ENCODE measurements around the gene RNF40. TPM values are rescaled to one million over a fixed set of nuclear protein-coding genes. Genes with fewer than 3 reads are reported as not detected.

RNF40 gene
- total RNA-seq, 1 donor from 2014 or later: 94.6 TPM

DNA sequence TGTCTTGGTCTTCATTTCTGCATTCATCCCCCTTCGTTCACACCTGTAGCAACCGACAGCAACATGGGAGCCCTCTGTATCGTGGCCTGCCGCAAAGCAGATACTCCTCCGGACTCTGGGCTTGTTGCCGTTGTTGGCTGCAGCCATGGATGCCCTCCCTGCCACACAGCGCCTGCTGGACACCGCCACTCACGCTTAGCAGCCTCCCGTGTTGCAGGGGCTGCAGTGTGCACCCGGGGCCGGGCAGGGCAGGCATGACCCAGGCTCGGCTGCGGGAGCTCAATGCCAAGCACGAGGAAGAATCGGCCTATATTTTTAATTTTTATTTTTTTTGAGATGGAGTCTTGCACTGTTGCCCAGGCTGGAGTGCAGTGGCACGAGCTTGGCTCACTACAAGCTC, 59.8 kb downstream of the RNF40 start:
- H3K9ac ChIP-seq (ENCODE audit: low read length): no peak overlapping the region
- no peak overlapping the region for H3K4me3 ChIP-seq (ENCODE audit: insufficient read depth, low read depth, low read length)
- no peak overlapping the region for H3K27ac ChIP-seq (ENCODE audit: low read depth, low read length)
- no peaks in the 10 kb centered on the region for H3K36me3 ChIP-seq (ENCODE audit: insufficient read depth, low read length)
- no peaks in the 10 kb centered on the region for H3K4me1 ChIP-seq (ENCODE audit: insufficient read depth, low read length)
- H4K20me1 ChIP-seq (ENCODE audit: insufficient read depth, low read length): no peaks in the 10 kb centered on the region
- H3K4me1 Mint-ChIP-seq (ENCODE audit: low read depth, unreplicated experiment): no peaks in the 10 kb centered on the region
- H2AFZ ChIP-seq (ENCODE audit: low read depth, low read length): no peak overlapping the region
- peaks cover 7% of the 10 kb centered on the region for H3K27me3 Mint-ChIP-seq (ENCODE audit: low read depth, unreplicated experiment)
- no peak overlapping the region for H3K27ac Mint-ChIP-seq (ENCODE audit: unreplicated experiment)
- H3K4me3 Mint-ChIP-seq (ENCODE audit: unreplicated experiment): no peak overlapping the region
- TF ChIP-seq EZH2 (IDR thresholded peaks at IDR 0.05; ENCODE audit: insufficient read depth, low read length): no peak
- TF ChIP-seq, protein P1, sequence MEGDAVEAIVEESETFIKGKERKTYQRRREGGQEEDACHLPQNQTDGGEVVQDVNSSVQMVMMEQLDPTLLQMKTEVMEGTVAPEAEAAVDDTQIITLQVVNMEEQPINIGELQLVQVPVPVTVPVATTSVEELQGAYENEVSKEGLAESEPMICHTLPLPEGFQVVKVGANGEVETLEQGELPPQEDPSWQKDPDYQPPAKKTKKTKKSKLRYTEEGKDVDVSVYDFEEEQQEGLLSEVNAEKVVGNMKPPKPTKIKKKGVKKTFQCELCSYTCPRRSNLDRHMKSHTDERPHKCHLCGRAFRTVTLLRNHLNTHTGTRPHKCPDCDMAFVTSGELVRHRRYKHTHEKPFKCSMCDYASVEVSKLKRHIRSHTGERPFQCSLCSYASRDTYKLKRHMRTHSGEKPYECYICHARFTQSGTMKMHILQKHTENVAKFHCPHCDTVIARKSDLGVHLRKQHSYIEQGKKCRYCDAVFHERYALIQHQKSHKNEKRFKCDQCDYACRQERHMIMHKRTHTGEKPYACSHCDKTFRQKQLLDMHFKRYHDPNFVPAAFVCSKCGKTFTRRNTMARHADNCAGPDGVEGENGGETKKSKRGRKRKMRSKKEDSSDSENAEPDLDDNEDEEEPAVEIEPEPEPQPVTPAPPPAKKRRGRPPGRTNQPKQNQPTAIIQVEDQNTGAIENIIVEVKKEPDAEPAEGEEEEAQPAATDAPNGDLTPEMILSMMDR (IDR thresholded peaks at IDR 0.05; ENCODE audit: insufficient read depth, low read depth, low read length): no peak
- DNase-seq (ENCODE audit: low read depth) (no peak), FAIRE-seq (no peak)
- H3K4me2 ChIP-seq (ENCODE audit: low read length): no peak overlapping the region
- H3K36me3 Mint-ChIP-seq (ENCODE audit: low read depth, unreplicated experiment): peaks cover 2% of the 10 kb centered on the region
- no peaks in the 10 kb centered on the region for H3K9me3 ChIP-seq (ENCODE audit: insufficient read depth, low read depth, low read length)
- H3K27me3 ChIP-seq (ENCODE audit: insufficient read depth, low read length): no peaks in the 10 kb centered on the region
- H3K79me2 ChIP-seq (ENCODE audit: insufficient read depth, low read length): no peaks in the 10 kb centered on the region
- peaks cover 4% of the 10 kb centered on the region for H3K9me3 Mint-ChIP-seq (ENCODE audit: unreplicated experiment)

Other genes with a start within 250 kb of the RNF40 start
- gene ZNF768, start 235.8 kb upstream of the RNF40 start, total RNA-seq: 23.1 and 26.6 TPM in 2 replicates
- 5.2 and 6.6 TPM in 2 replicates for gene ZNF747, start 227.5 kb upstream of the RNF40 start, total RNA-seq
- 6.9 and 8.5 TPM in 2 replicates for gene ZNF764, start 203.9 kb upstream of the RNF40 start, total RNA-seq
- 5.4 and 5.9 TPM in 2 replicates for gene ZNF688, start 190.6 kb upstream of the RNF40 start, total RNA-seq
- 9.3 and 9.7 TPM in 2 replicates for gene ZNF785, start 176.6 kb upstream of the RNF40 start, total RNA-seq
- 7.5 and 7.9 TPM in 2 replicates for gene ZNF689, start 151.9 kb upstream of the RNF40 start, total RNA-seq
- 27.3 and 32.1 TPM in 2 replicates for gene PRR14, start 111.4 kb upstream of the RNF40 start, total RNA-seq
- gene FBRS, start 103.9 kb upstream of the RNF40 start, total RNA-seq: 69.3 and 75.0 TPM in 2 replicates
- gene SRCAP, start 63.2 kb upstream of the RNF40 start, total RNA-seq: 48.2 and 50.4 TPM in 2 replicates
- 31.1 and 34.2 TPM in 2 replicates for gene PHKG2, start 13.9 kb upstream of the RNF40 start, total RNA-seq
- 4.0 and 4.1 TPM in 2 replicates for gene CFAP119, start 260 bp upstream of the RNF40 start, total RNA-seq
- 17.4 and 17.6 TPM in 2 replicates for gene ZNF629, start 24.9 kb downstream of the RNF40 start, total RNA-seq
- 37.7 and 40.7 TPM in 2 replicates for gene BCL7C, start 131.8 kb downstream of the RNF40 start, total RNA-seq
- gene CTF1, start 134.3 kb downstream of the RNF40 start, total RNA-seq: 5.2 and 5.9 TPM in 2 replicates
- gene FBXL19, start 161.2 kb downstream of the RNF40 start, total RNA-seq: 42.3 and 42.5 TPM in 2 replicates
- gene ORAI3, start 186.7 kb downstream of the RNF40 start, total RNA-seq: 21.1 and 22.6 TPM in 2 replicates
- gene SETD1A, start 195.4 kb downstream of the RNF40 start, total RNA-seq: 15.4 and 18.7 TPM in 2 replicates
- 8.3 and 9.0 TPM in 2 replicates for gene HSD3B7, start 222.9 kb downstream of the RNF40 start, total RNA-seq
- gene STX1B, start 248.3 kb downstream of the RNF40 start, total RNA-seq: 10.7 and 11.0 TPM in 2 replicates